ENCODE results near the gene STX4.

Gene STX4

DNA sequence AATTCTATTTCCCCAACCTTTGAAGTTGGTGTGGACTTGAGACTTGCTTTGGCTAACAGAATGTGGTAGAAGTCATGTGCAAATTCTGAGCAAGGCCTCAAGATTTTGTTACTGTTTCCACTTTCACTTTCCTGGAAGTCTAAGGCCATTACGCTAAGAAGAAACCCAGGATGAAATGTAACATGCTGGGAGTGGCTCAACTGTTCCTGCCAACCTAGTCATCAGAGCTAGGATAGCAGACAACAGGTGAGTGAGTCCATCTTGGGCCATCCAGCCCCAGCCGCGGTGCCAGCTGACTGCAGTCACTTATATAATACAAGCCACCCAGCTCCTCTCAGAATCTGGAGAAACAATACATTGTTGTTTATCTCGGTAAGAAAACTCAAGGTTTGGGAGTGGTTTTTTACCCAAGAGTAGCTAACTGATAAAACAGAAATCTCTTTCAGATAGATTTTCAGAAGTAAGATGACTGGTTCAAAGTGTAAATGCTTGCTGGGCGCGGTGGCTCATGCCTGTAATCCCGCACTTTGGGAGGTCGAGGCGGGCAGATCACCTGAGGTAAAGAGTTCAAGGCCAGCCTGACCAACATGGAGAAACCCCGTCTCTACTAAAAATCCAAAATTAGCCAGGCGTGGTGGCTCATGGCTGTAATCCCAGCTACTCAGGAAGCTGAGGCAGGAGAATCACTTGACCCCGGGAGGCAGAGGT, 10.7 kb upstream of the STX4 start:
- DNase-seq, result no peak

DNA sequence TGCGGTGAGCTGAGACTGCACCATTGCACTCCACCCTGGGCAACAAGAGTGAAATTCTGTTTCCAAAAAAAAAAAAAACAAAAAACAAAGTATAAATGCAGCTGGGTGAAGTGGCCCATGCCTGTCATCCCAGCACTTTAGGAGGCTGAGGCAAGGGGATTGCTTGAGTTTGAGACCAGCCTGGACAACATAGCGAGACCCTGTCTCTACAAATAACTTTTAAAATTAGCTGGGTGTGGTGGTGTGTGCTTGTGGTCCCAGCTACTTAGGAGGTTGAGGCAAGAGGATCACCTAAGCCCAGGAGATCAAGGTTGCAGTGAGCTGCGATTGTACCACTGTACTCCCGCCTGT, 10.1 kb upstream of the STX4 start:
- DNase-seq, result no peak

DNA sequence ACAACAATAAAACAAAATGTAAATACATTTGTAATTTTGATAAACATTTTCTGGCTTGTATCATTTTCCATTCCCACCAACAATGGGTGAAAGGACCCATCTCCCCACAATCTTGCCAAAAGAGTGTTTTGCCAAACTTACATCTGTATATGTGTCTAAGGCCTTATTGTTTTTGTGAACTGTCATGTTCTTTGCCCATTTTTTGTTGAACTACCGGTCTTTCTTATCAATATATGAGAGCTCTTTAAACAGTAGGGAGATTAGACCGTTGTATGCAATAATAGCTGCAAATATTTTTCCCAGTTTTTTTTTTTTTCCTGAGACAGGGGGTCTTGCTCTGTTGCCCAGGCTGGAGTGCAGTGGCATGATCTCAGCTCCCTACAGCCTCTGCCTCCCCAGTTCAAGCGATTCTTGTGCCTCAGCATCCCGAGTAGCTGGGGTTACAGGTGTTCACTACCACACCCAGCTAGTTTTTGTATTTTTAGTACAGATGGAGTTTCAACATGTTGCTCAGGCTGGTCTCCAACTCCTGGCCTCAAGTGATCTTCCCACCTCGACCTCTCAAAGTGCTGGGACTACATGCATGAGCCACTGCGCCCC, 9.6 kb upstream of the STX4 start:
- DNase-seq, result no peak

DNA sequence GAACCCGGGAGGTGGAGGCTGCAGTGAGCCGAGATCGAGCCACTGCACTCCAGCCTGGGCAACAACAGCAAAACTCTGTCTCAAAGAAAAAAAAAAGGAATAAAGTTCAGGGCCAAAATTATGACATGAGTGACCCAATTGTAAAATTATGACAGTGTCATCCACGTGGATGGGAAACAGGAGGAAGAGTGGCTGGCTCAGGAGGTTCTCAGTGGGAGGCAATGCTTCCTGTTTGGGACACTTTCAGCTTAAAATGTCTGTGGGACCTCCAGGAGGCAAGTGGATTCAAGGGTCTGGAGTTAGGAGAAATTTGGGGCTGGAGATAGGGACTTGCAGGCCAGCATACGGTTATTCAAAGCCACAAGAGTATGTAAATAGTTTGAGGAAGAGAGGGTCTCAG, 8.0 kb upstream of the STX4 start:
- no peak for DNase-seq

DNA sequence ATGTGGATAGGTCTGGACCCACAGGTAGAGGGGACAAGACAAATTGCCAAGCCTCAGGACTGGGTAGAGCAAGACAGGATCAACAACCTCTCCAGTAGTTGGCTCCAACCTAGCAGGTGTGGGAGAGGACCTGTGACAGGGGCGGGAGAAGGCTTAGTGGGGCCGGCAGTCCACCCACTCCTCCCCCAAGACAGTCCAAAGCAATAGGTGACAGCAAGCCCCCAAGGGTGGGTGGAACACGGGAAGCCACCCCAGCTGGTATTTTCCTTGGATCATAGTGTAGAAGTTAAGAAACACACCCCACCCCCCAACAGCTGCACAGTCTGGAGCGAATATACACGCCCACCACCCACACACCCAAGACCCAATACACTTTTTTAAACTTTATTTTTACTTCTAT, 4.1 kb upstream of the STX4 start:
- DNase-seq, result no peak

DNA sequence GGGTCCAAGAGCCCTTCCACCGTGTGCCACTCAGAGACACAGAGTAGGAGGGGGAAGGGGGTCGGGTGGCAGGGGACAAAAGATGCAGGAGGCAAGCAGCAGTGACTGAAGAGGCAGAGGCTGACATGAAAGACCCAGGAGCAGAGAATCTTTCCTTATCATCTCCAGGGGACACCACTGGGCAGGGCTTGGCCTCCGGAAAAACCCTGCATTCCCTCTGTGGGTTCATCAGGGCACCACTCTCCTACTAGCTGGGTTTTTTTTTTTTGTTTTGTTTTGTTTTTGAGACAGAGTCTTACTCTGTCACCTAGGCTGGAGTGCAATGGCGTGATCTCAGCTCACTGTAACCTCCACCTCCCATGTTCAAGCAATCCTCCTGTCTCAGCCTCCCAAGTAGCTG, 2.1 kb upstream of the STX4 start:
- no peak for DNase-seq

DNA sequence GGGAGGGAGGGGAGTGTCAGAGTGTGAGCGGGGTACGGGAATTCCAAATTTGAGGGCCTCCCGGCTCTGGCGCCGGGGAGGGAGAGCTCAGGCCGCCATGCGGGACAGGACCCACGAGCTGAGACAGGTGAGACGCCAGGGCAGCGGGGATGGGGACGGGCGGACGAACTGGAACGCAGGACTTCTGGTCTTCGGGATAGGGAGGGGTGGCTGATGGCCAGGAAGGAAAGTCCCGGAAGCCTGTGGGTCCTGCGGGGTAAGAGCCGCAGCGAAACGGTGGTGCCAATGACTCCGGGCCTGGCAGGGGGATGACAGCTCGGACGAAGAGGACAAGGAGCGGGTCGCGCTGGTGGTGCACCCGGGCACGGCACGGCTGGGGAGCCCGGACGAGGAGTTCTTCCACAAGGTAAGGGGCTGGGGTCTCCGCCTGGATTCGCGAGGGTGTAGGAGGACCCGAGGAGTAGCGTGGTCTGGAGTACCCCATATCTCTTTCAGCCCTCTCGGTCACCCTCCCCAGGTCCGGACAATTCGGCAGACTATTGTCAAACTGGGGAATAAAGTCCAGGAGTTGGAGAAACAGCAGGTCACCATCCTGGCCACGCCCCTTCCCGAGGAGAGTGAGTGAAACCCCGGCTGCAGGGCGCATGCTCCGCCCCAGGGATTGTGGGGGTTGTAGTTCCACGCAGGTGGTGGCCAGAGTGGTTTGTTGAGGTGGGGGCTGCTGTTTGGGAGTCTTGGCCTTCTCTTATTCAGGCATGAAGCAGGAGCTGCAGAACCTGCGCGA, 543 bp downstream of the STX4 start:
- DNase-seq, result peak; percentile 77 to 84 (median 84)

DNA sequence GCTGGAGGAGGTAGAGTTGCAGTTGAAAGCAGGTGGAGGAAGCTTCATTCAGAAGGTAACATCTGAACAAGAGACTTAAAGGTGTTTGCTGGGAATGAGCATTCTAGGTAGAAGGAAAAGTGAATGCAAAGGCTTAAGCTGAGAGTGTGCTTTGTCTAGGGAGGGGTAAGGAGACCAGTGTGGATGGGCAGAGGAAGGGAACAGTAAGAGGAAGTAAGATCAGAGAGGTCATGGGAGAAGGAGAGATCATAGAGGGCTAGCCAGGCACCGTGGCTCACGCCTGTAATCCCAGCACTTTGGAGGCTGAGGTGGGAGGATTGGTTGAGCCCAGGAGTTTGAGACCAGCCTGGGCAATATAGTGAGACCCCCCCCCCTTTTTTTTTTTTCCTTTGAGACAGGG, 3.3 kb downstream of the STX4 start:
- no peak for DNase-seq

DNA sequence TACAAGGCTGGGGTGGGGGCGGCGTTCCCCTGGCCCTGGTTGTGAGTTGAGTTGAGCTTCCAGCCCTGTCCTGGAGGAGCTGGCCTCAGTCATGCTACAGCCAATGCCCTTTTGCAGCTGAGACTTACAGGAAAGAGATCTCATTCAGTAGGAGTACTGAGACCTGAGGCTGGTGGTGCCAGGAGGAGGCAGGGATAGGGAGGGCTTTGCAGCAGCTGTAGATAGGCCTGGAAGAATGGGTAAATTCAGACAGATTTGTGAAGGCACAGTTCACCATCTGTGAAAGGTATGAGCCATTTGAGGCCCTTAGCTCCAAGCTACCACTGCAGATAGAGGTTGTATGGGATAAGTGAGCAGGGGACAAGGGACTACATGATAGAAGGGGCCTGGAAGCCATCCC, 5.6 kb downstream of the STX4 start:
- no peak for DNase-seq

DNA sequence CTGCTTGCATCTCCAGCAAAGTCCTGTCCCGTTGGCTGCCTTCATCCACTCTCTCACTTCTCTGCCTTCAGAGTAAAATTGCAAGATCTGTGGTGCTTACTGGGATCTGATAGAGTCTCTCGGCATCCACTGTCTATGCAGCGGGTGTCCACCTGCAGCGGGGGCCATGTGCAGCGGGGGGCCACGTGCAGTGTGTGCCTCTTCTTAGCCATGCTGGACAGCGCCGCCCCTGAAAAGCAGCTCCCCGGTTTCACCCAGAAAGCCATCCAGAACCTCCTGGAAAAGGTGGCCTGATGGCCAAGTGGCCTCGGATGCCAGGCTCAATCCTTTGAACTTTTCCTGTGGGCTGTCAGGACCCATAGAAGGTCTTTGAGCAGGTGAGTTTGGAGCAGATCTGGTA, 9.5 kb downstream of the STX4 start:
- DNase-seq, result no peak

DNA sequence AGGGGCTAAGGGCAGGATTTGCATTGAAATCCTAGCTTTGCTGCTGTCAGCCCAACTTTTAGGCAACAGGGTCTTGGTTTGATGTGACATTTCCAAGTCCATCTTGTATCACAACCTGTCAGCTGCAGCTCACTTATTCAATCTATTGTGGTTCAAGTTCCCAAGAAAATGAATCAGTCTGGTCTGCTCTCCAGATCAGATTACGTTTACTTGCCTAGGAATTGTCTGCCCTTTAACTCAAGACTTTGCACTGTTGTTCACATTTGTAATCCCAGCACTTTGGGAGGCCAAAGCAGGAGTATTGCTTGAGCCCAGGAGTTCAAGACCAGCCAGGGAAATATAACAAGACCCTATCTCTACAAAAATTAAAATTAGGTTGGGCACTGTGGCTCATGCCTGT, 10.0 kb downstream of the STX4 start:
- no peak for DNase-seq

DNA sequence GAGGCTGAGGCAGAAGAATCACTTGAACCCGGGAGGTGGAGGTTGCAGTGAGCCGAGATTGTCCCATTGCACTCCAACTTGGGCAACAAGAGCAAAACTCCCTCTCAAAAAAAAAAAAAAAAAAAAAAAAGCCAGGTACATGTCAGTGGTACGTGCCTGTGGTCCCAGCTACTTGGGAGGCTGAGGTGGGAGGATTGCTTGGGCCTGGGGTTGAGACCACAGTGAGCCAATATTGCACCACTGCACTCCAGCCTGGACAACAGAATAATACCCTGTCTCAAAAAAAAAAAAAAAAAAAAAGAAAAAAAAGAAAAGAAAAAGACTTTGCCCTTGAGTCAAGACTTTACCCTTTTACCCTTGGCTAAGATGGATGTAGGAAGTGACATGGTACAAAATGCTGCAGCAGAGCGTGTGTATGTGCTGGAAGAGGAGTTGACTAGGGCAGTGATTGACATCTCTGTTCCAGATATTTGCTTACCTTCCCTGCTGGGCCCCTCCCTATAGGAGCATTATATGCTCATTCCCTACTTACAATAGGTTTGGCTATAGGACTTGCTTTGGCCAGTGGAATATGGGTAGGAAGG, 10.6 kb downstream of the STX4 start:
- DNase-seq, result no peak

DNA sequence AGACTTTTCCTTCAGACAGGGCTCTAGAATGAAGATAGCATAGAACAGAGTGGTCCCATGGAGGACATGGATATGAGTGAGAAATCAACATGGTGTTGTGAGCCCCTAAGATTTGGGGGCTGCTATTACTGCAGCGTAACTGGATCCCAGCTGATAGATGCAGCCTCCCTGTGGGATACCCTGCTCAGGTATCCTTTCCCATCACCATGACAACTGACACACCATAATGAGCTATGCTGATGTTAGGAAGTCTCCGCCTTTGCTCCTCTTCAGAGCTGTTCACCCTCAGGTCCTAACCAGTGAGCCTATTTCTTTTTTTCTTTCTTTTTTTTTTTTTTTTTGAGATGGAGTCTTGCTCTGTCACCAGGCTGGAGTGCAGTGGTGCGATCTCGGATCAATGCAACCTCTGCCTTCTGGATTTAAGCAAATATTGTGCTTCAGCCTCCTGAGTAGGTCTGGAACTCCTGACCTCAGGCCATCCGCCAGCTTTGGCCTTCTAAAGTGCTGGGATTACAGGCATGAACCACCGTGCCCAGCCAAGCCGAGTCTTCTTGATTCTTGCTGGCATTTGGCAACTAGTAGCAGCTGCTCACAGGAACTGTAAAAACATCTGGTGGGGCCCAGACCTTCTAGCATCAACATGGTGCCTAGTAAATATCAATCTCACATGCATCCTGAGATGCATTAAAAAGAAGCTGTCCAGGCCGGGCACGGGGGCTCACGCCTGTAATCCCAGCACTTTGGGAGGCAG, 17.1 kb downstream of the STX4 start:
- DNase-seq, result no peak

DNA sequence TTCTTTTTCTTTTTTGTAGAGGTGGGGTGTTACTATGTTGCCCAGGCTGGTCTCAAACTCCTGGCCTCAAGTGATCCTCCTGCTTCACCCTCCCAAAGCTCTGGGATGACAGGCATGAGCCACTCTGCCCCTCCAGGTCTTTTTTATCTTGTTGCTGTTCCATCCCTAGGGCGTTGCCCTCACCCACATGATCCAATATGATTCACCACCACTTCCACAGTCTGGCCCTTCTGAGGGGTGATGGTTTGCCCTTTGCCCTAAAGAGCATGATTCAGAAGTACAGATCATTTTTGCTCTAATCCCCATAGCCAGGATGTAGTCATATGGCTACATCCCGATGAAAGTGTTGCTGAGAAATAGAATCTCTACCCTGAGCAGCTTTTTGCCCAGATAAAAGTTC, 18.8 kb downstream of the STX4 start:
- DNase-seq, result no peak

DNA sequence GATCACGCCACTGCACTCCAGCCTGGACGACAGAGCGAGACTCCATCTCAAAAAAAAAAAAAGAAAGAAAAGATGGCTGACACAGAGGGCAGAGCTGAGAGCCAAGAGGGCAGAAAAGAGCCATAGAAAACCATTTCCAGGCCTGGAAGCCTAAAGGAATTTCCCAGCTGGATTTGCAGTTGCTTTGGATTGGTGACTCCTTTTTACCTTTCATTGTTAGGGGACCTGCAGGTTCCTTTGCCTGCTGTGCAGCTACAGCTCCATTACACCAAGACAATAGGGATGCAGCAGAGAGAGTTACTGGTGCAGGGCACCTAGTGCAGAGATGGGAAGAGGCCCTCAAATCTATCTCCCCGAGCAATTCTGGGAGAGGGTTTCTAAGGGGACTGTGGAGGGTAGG, 22.3 kb downstream of the STX4 start:
- no peak for DNase-seq

DNA sequence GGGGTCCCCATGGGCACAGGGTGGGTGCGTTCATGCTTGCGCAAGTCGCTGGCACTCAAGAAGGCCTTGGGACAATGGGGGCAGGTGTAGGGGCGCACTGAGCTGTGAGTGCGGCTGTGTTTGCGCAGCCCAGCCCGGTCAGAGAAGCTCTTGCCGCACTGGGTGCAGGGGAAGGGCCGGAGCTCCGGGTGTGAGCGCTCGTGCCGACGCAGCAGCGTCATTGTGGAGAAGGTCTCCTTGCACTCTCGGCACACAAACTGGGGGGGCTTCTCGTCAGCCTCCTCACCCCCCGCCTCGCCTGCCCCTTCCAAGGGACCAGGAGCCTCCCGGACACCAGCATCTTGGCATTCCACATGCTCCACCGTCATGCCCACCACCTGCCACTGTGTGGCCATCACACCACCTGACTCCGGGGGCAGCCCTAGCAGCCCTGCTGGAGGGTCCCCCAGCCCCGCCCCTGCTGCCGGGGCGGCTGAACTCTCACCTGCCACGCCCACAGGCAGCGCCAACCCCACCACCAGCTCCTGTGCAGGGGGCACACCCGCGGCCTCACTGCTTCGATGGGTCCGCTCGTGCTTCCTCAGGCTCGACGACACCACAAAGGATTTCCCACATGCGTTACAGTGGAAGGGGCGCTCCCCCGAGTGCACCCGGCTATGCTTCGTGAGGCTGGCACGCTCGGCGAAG, 27.9 kb downstream of the STX4 start:
- no peak for DNase-seq

DNA sequence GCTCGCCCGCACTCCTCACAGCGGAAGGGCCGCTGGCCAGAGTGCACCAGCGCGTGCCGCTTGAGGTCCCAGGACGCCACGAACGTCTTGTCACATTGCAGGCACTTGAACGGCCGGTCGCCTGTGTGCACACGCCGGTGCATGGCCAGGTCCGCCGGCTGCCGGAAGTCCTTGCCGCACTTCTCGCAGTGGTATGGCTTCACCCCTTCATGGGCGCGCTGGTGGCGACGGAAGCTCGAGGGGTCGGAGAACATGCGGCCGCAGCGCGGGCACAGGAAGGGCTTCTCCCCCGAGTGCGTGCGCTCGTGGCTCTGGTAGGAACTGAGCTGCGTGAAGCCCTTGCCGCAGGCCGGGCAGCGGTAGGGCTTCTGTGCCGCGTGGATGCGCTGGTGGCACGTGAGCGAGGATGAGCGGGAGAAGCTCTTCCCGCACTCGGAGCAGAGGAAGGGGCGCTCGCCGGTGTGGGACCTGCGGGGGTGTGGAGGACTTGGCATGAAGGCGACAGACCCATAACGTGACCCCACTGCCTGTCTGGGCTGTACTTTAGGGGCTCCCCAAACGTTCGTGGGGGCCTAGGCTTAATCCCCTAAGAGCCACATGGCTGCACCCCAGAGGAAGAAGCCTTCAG, 28.6 kb downstream of the STX4 start:
- DNase-seq, result no peak

DNA sequence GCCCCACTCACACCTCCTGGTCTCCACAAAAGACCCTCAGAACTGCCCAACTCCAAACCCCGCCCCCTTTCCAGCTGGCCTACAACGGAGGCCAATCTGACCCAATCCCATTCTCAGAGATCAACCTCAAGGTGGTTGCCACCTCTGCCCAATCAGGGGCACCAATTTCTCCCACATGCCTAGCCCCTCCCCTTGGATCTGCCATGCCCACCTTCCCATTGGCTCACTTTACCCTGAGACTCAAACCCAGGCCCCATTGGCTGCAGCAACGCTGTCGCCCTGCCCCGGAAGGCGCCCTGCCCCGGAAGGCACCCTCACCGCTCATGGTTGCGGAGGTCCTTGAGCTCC, 30.1 kb downstream of the STX4 start:
- DNase-seq, result no peak

DNA sequence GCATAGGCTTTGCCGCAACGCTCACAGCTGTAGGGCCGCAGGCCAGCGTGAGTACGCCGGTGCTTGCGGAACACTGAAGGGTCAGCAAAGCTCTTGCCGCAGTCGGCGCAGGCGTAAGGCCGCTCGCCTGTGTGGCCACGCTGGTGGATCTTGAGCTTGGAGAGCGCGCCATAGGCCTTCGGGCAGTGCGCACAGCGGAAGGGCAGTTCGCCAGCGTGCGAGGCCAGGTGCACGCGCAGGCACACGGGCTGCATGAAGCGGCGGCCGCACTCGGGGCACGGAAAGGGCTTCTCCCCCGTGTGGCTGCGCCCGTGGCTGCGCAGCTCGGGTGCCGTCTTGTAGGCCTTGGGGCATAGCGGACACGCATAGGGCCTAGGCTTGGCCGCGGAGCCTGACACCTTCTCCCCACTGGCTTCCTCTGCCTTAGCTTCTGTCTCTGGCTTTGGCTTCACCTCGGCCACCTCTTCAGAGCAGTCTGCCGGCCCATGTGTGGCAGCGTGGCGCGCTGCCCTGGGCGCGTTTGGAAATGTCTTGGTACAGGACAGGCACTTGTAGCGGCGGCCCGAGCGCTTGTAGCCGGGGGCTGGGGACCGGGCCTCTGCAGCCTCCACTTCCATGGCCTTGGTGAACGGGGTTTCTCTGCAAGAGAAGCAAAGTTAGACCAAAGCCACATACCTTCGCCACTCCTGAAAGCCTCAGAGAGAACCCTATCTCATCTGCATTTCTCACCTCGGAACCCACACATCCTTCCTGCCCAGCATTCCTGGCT, 30.7 kb downstream of the STX4 start:
- DNase-seq, result peak in 1 of 5 donors; percentile 53

DNA sequence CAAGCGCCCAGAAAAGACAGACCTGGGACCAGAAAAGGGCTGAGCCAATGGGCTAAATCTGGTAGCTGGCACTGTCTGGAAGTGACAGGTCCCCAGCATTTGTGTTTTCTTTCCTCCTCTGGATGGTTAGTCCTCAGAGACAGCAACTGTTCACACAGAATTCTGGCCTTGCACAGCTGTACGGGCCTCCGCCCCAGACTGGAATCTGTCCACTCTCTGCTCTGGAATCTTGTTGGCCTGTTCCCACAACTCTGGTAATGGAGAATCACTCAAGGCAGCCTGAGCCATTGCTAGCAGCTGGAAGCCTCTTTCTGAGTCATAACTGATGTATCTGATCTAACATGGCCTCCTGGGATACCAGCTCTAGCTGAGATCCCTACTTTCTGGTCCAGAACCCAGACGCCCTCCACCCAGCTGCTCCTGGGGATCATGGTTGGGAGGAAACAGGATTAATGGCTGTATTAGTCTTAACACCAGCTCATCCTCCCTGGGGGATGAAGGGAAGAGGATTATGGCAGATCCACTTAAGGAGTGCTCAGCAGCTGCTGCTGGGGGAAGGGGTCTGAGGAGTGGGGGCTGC, 31.6 kb downstream of the STX4 start:
- no peak for DNase-seq

DNA sequence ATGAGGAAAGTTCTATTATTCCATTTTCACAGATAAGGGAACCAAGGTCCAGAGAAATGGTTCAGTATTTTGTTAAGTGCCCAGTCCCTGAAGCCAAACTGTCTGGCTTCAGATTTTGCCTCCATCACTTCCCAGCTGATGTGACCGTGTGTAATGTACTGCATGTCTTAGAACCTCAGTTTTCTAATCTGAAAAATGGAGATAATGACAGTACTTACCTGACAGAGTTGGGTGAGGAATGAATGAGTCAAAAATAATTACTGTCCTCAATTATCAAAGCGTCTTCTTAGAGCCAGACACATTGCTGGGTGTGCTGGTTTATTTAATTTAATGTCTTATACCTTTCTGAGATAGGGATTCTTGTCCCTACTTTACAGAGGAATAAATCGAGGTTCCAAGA, 34.0 kb downstream of the STX4 start:
- DNase-seq, result no peak

Data from T-helper 1 cell (primary cell).